ENCODE results near the gene TMEM169. TPM values are rescaled to one million over a fixed set of nuclear protein-coding genes. Genes with fewer than 3 reads are reported as not detected.

The TMEM169 gene
- total and polyA plus RNA-seq, 2 of the 13 experiments (the other 11 are each of a cell fraction or from before 2014, with no cell fraction given) = 1.5 to 4.5 TPM

DNA sequence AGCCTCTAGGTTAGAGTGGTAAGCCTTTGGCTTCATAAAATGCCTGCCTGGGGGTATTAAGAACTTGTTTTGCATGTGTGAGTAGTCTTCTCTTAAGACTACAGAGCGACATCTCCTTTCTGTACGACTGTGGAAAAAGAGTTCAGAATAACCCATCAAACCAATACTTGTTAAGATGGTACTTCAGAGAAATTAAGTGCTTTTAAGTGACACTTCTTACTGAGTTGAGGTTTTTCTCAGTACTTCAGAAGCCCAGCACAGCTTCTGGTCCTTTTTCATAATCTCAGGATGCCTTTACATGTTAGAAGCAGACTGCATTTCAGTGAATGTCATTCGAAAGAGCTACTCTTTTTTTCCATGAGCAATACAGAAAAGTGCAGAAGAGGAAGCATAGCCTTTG is 38.3 kb downstream of the TMEM169 start:
- no peak overlapping the region for H2AFZ ChIP-seq (ENCODE audit: low read length)
- H3K36me3 ChIP-seq (replicated peaks in 1 of 2; ENCODE audit: control insufficient read depth in 1 of 2, insufficient read depth in 2 of 2, low read length in 2 of 2) = peaks cover 18 to 90% of the 10 kb centered on the region in 2 experiments
- H3K79me2 ChIP-seq (ENCODE audit: insufficient read depth, low read length) = peaks cover 39% of the 10 kb centered on the region
- peaks cover 23% of the 10 kb centered on the region for H3K4me1 ChIP-seq (ENCODE audit: insufficient read depth, low read length)
- ChIA-PET POLR2A (interaction anchor here (0.8 to 1.0 kb wide), 2 partner anchors 9 to 11 kb away, joined by 3 read pairs; partner anchors contain the start of gene XRCC5), CTCF (ENCODE audit: low intra/inter-chr PET ratio, low total read pairs) (no interaction called here)
- DNase-seq (ENCODE audit: low spot score) (no peak), FAIRE-seq (no peak), ATAC-seq (no peak)
- TF ChIP-seq HNRNPLL (IDR thresholded peaks at IDR 0.05; ENCODE audit: low read depth, low read length, poor library complexity, severe bottlenecking) (no peak), NR3C1 (CRISPR knock-in tag; IDR thresholded peaks at IDR 0.05) (no peak), ZNF530 (CRISPR knock-in tag; IDR thresholded peaks at IDR 0.05; ENCODE audit: low read depth) (no peak), KMT2B (CRISPR knock-in tag; IDR thresholded peaks at IDR 0.05) (no peak), CENPX (CRISPR knock-in tag; IDR thresholded peaks at IDR 0.05) (no peak), ZNF263 (CRISPR knock-in tag; IDR thresholded peaks at IDR 0.05) (no peak), CEBPZ (IDR thresholded peaks at IDR 0.05; ENCODE audit: low read length) (no peak), XBP1 (CRISPR knock-in tag; IDR thresholded peaks at IDR 0.05) (no peak), ZFP90 (CRISPR knock-in tag; IDR thresholded peaks at IDR 0.05; ENCODE audit: borderline replicate concordance) (no peak)
- in situ Hi-C loops (cut with HindIII; ENCODE audit: extremely low pct_ligation_motif_present, low pct_unique_long_range_greater_than_20kb) = no loop called here
- WGBS (ENCODE audit: low lambda C conversion rate) = 91% methylated on average over 3 of the region's 3 CpGs
- H3K9ac ChIP-seq (ENCODE audit: insufficient read depth, low read depth, low read length) = no peak overlapping the region
- no TSS peak for BruUV-seq (replicated peaks)
- H4K20me1 ChIP-seq (ENCODE audit: insufficient read depth, low read length) = no peaks in the 10 kb centered on the region
- H3K27ac ChIP-seq (ENCODE audit: extremely low read length, insufficient read depth, low read length) = no peak overlapping the region
- no peak overlapping the region for H3K4me2 ChIP-seq (ENCODE audit: low read depth, low read length)
- H3K9me3 ChIP-seq (ENCODE audit: low read length) = no peaks in the 10 kb centered on the region
- no peak overlapping the region for H3K4me3 ChIP-seq (replicated peaks in 1 of 3; ENCODE audit: insufficient read depth in 1 of 3, low read depth in 2 of 3, low read length in 3 of 3)
- intact Hi-C loops (cut with micrococcal nuclease; ENCODE audit: unreplicated experiment) = no loop called here
- no peaks in the 10 kb centered on the region; a peak in 1 of 5 replicates for H3K27me3 ChIP-seq (ENCODE audit: control insufficient read depth in 1 of 2, insufficient read depth in 2 of 2, low read length in 2 of 2)
